GM19239 (cell line): Measurements from ENCODE around the gene TLR3.
"Not testable (repeated sequence)": the region's sequence is repeated elsewhere in the genome, so short reads cannot be mapped to it uniquely, and the experiment has no call there.

Experiments
- DNase-seq: peaks from one replicate; pipeline ENCODE4 v3.0.0; 2011; ENCODE audit warnings: low spot score; ENCODE audit not compliant: insufficient read length
- FAIRE-seq: peaks from 2 replicates; lab custom pipeline; 2011; peaks lifted over from hg19 to GRCh38; lab: Jason Lieb, UNC

Gene TLR3

GRCh38 chr4:186068581-186069348, at the start of gene TLR3:
Gene TLR3 (plus strand): TSS chr4:186069156. CDS start chr4:186076620, 7,464 bp downstream.
- DNase-seq (no peak), FAIRE-seq (peak; percentile 85)

DNA sequence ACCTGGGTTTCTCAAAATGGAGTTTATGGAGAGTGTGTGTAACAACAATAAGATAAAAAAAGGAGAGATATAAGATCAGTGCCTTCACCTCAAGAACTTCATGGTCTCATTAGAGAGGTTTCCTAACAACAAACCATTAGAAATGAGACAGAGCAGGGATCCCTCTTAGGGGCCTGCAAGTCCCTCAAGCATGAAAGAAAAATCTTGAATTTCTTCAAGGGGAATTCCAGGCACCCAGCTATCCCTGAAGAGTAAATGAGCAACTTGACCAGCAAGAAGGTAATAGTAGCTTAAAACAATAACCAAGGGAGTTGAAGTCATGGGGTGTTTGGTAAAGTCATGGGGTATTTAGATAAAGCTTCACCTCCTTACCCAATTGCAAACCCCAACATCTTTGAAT, 49.7 kb upstream of the TLR3 start:
- DNase-seq: no peak
- no peak for FAIRE-seq

GRCh38 chr4:186020106-186020792, 48.7 kb upstream of the TLR3 start:
- FAIRE-seq (no peak), DNase-seq (no peak)

GRCh38 chr4:186020793-186021407, 48.1 kb upstream of the TLR3 start:
- FAIRE-seq (no peak), DNase-seq (no peak)

GRCh38 chr4:186021461-186022167, 47.3 kb upstream of the TLR3 start:
- FAIRE-seq: no peak
- no peak for DNase-seq

DNA sequence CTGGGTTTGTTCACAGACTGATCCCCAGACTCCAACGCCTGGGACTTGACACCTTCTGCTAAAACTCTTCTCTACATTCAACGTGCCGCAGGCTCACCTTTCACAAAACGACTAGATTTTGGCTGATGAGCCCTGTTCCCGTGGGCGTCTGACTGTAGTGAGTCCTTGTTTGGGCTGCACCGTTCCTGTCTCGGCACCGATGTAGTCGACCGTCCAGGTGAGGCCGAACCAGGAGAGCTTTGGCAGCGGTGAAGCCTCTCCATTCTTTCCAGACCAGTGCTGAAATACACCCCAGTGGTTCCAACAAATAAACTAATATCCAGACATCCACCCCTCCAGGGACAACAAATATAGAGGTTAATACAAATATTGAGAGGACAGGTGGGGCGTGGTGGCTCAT, 45.0 kb upstream of the TLR3 start:
- FAIRE-seq: no peak
- DNase-seq: no peak

- FAIRE-seq: no peak
Observed at GRCh38 chr4:186024637-186025407, 44.1 kb upstream of the TLR3 start.

GRCh38 chr4:186025408-186025690, 43.6 kb upstream of the TLR3 start:
- FAIRE-seq: no peak
- no peak for DNase-seq

More at GRCh38 chr4:186024637-186025407, 44.1 kb upstream of the TLR3 start:
- no peak for DNase-seq

DNA sequence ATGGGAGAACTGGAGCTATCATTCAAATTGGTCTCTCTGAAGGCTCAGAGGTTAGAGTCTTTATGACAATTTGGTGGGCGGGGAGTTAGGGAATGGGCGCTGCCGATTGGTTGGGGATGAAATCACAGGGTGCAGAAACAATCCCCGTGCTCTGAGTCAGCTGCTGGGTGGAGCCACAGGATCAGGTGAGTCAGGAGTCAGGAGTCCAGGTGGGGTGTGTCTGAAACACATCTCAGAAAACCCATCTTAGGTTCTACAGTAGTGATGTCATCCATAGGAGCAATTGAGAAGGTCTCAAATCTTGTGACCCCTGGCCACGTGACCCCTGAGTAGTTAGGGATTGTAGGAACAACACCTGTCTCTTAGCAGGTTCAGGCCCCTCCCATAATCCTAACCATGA, 41.6 kb upstream of the TLR3 start:
- FAIRE-seq (no peak), DNase-seq (no peak)

GRCh38 chr4:186029571-186030398, 39.2 kb upstream of the TLR3 start:
- FAIRE-seq: no peak
- DNase-seq: no peak

- DNase-seq: no peak
- FAIRE-seq: no peak
Observed at GRCh38 chr4:186030399-186030775, 38.6 kb upstream of the TLR3 start.

GRCh38 chr4:186030795-186031194, 38.2 kb upstream of the TLR3 start:
- FAIRE-seq: no peak
- no peak for DNase-seq

GRCh38 chr4:186032259-186032658, 36.7 kb upstream of the TLR3 start:
- DNase-seq: no peak
- no peak for FAIRE-seq

DNA sequence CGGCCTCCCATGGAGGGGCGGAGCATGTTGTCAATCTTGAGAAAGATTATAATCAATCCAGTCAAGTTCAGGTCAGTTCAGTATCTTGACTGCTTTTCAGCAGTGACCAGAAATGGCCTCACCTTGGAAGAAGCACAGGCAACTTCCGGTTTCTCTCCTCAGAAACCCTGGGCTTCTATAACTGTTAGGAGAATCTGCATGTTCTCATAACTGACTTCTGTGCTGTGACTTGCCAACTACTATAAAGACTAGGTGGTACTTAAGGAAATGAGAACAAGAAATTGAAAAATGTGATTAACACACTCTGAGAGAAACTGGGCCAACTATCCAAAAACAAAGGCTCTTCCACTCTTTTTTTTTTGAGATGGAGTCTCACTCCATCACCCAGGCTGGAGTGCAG, 35.9 kb upstream of the TLR3 start:
- FAIRE-seq (no peak), DNase-seq (no peak)

DNA sequence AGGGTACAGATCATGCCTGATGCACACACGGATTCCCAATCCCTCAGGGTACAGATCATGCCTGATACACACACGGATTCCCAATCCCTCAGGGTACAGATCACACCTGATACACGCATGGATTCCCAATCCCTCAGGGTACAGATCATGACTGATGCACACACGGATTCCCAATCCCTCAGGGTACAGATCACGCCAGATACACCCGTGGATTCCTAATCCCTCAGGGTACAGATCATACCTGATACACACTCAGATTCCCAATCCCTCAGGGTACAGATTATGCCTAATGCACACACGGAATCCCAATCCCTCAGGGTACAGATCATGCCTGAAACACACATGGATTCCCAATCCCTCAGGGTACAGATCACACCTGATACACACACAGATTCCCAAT, 34.3 kb upstream of the TLR3 start:
- not testable (repeated sequence) for DNase-seq, FAIRE-seq

GRCh38 chr4:186036976-186037581, 31.9 kb upstream of the TLR3 start:
- FAIRE-seq (no peak), DNase-seq (no peak)

GRCh38 chr4:186037692-186038658, 31.0 kb upstream of the TLR3 start:
- peak; percentile 90 for FAIRE-seq
- peak; percentile 48 for DNase-seq

GRCh38 chr4:186039697-186040096, 29.3 kb upstream of the TLR3 start:
- FAIRE-seq: no peak
- no peak for DNase-seq
